K562 (cell line): ENCODE results near the gene CYP2B6.

Experiments
- BRCA1 ChIP-seq, 2 experiments: fragments of 450-650 bp in 1 of 2; sonication (generic) in 1 of 2; formaldehyde crosslinking in 1 of 2; IDR thresholded peaks; 2 replicates each; pipeline versions ENCODE4 v1.5.0 to v1.6.1; 2017 to 2020; ENCODE audit warnings: mild to moderate bottlenecking in 1 of 2, missing genetic modification reagents in 1 of 2
- CTCF ChIP-seq, 3 experiments: IDR thresholded peaks in 2 of 3; conservative IDR thresholded peaks in 1 of 3; 2 replicates each; pipeline ENCODE4 v1.5.1; 2011 to 2012; ENCODE audit warnings: low read length in 3 of 3, mild to moderate bottlenecking in 3 of 3, control low read depth in 2 of 3, improper control_type of control experiment in 1 of 3, inconsistent platforms in 1 of 3, low read depth in 1 of 3, mixed read lengths in 1 of 3, moderate library complexity in 1 of 3; ENCODE audit not compliant: insufficient read depth in 2 of 3
- DNMT1 ChIP-seq: fragments of 450-650 bp; IDR thresholded peaks from 2 replicates; pipeline ENCODE4 v1.6.1; 2016; ENCODE audit warnings: antibody characterized with exemption, mild to moderate bottlenecking
- GABPA ChIP-seq: fragments of 200-800 bp; sonication (Bioruptor generic); conservative IDR thresholded peaks from 2 replicates; pipeline ENCODE4 v1.6.1; 2016; ENCODE audit warnings: low read depth, missing genetic modification characterization, missing compliant biosample characterization
- RAD51 ChIP-seq: fragments of 450-650 bp; IDR thresholded peaks from 2 replicates; pipeline ENCODE4 v1.7.1; 2016; ENCODE audit warnings: low read depth, mild to moderate bottlenecking, borderline replicate concordance
- SMAD4 ChIP-seq: fragments of 250-450 bp; sonication (Bioruptor Pico); conservative IDR thresholded peaks from 2 replicates; pipeline ENCODE4 v1.8.0; 2021; ENCODE audit warnings: inconsistent platforms, mild to moderate bottlenecking, moderate library complexity
- SNRNP70 ChIP-seq: fragments of 200-400 bp; formaldehyde crosslinking; optimal IDR thresholded peaks from 2 replicates; pipeline ENCODE3; 2017; ENCODE audit warnings: low read depth, low read length
- SP1 ChIP-seq: sonication (generic); formaldehyde crosslinking; IDR thresholded peaks from 2 replicates; pipeline ENCODE4 v1.8.1; 2022; ENCODE audit warnings: mild to moderate bottlenecking, missing genetic modification reagents
- TAF1 ChIP-seq: IDR thresholded peaks from 2 replicates; pipeline ENCODE4 v1.6.1; 2011; ENCODE audit warnings: mild to moderate bottlenecking, low read length, moderate library complexity; ENCODE audit not compliant: insufficient read depth, control insufficient read depth, severe bottlenecking; ENCODE audit errors: extremely low read depth
- TCF7 ChIP-seq: sonication (generic); IDR thresholded peaks from 2 replicates; pipeline ENCODE4 v1.6.1; 2016; ENCODE audit warnings: antibody characterized with exemption, borderline replicate concordance
- TCF7L2 ChIP-seq: fragments of 150-350 bp; IDR thresholded peaks from 2 replicates; pipeline ENCODE4 v1.6.1; 2016; ENCODE audit warnings: low read depth, mild to moderate bottlenecking, low read length, moderate library complexity
- ZBTB12 ChIP-seq: fragments of 250-450 bp; sonication (Bioruptor Pico); IDR thresholded peaks from 2 replicates; pipeline ENCODE4 v1.4.0; 2020
- ZBTB43 ChIP-seq: sonication (generic); formaldehyde crosslinking; IDR thresholded peaks from 2 replicates; pipeline ENCODE4 v1.8.0; 2023; ENCODE audit warnings: mild to moderate bottlenecking, missing genetic modification reagents
- ZNF436 ChIP-seq: fragments of 250-450, 450-650 bp; sonication (Bioruptor Pico); formaldehyde crosslinking; IDR thresholded peaks from 2 replicates; pipeline ENCODE4 v1.7.0; 2020; ENCODE audit warnings: mild to moderate bottlenecking

- TF ChIP-seq SMAD4 (CRISPR knock-in tag) = no peak
- TF ChIP-seq TCF7 = no peak
- TF ChIP-seq DNMT1 = no peak
- TF ChIP-seq SNRNP70 = no peak
- TF ChIP-seq TAF1 = no peak
- TF ChIP-seq RAD51 = no peak
- no peak for TF ChIP-seq BRCA1 (IDR thresholded peaks at IDR 0.05)
- TF ChIP-seq BRCA1 (CRISPR knock-in tag; IDR thresholded peaks at IDR 0.05) = no peak
- no peak for TF ChIP-seq CTCF (IDR thresholded peaks at IDR 0.05 in 2 of 3, conservative IDR thresholded peaks at IDR 0.05 in 1 of 3; ENCODE audit: insufficient read depth in 2 of 3, low read depth in 1 of 3, low read length in 3 of 3)
- no peak for TF ChIP-seq GABPA (tag)
- TF ChIP-seq ZBTB12 (CRISPR knock-in tag) = no peak
- no peak for TF ChIP-seq ZBTB43 (CRISPR knock-in tag)
- no peak for TF ChIP-seq ZNF436 (CRISPR knock-in tag)
- TF ChIP-seq SP1 (CRISPR knock-in tag) = no peak
- TF ChIP-seq TCF7L2 = no peak
These were observed 28.6 kb upstream of the CYP2B6 start for GRCh38 chr19:40962460-40962961.
